ENCODE data around the gene SLC4A2. TPM values are rescaled to one million over a fixed set of nuclear protein-coding genes. Genes with fewer than 3 reads are reported as not detected.

The SLC4A2 gene
- total and polyA plus RNA-seq, 2 of the 8 experiments (the other 6 are each of a cell fraction or from before 2014, with no cell fraction given), result 72.6 to 147 TPM

- WGBS, 2 experiments (ENCODE audit: extremely low coverage in 1 of 2, insufficient coverage in 1 of 2, insufficient read length in 1 of 2, insufficient replicate concordance in 2 of 2, low coverage in 1 of 2, low lambda C conversion rate in 2 of 2, missing lambda C conversion rate in 1 of 2), result 91% methylated on average over 17 of the region's 17 CpGs; no CpG with 5 or more reads in 1 of the 2 experiments
Measured at GRCh38 chr7:151069841-151070573, 10.6 kb downstream of the SLC4A2 start.

More at GRCh38 chr7:151069841-151070573, 10.6 kb downstream of the SLC4A2 start:
- Histone ChIP-seq H2AFZ (ENCODE audit: low read length) (no peak overlapping the region), H3K36me3 (ENCODE audit: control insufficient read depth in 2 of 4, insufficient read depth in 4 of 4, low read length in 3 of 4) (peaks cover 25 to 72% (median 51%) of the 10 kb centered on the region in 4 experiments), H2BK12ac (ENCODE audit: low read depth, low read length) (no peak overlapping the region), H3K23ac (ENCODE audit: insufficient read length) (no peak overlapping the region), H3K14ac (ENCODE audit: insufficient read length) (no peak overlapping the region), H2BK20ac (ENCODE audit: low read length) (no peak overlapping the region), H3K79me2 (ENCODE audit: control insufficient read depth in 1 of 2, insufficient read depth in 2 of 2, low read length in 2 of 2) (no peaks in the 10 kb centered on the region), H4K5ac (ENCODE audit: insufficient read length, low read depth, low read length) (no peak overlapping the region), H3K23me2 (ENCODE audit: low read depth, low read length) (no peaks in the 10 kb centered on the region), H3K4me2 (ENCODE audit: insufficient read depth in 1 of 2, low read depth in 2 of 2, low read length in 2 of 2) (no peak overlapping the region), H3K27ac (ENCODE audit: low read depth, low read length) (no peak overlapping the region), H3K4ac (replicated peaks; ENCODE audit: insufficient read length, low read depth, low read length) (no peak overlapping the region), H2BK15ac (ENCODE audit: low read length) (no peak overlapping the region), H3K9me3 (ENCODE audit: insufficient read depth in 2 of 2, low read depth in 1 of 2, low read length in 1 of 2) (no peaks in the 10 kb centered on the region), H3K18ac (ENCODE audit: extremely low read depth, low read length) (no peak overlapping the region), H3K4me1 (replicated peaks in 1 of 4; ENCODE audit: control insufficient read depth in 3 of 4, insufficient read depth in 4 of 4, low read length in 3 of 4) (peaks cover 3 to 6% (median 5%) of the 10 kb centered on the region in 4 experiments), H2BK5ac (ENCODE audit: low read depth, low read length) (no peak overlapping the region), H3K27me3 (replicated peaks in 1 of 4; ENCODE audit: control insufficient read depth in 3 of 4, extremely low read depth in 1 of 4, insufficient read depth in 3 of 4, low read length in 3 of 4) (no peaks in the 10 kb centered on the region), H4K8ac (ENCODE audit: extremely low read depth, insufficient read depth, low read length) (no peak overlapping the region), H3K56ac (replicated peaks; ENCODE audit: insufficient read length, low read depth, low read length) (no peak overlapping the region), H2BK120ac (replicated peaks; ENCODE audit: low read depth, low read length) (no peak overlapping the region), H4K20me1 (replicated peaks in 1 of 2; ENCODE audit: control insufficient read depth in 1 of 2, insufficient read depth in 2 of 2, low read length in 2 of 2) (peaks cover 0 to 15% of the 10 kb centered on the region in 2 experiments), H3K79me1 (ENCODE audit: low read depth, low read length) (no peaks in the 10 kb centered on the region; the same call in 1 of the 2 replicates), H2AK5ac (ENCODE audit: low read depth, low read length) (no peak overlapping the region), H3K9ac (replicated peaks in 1 of 4; ENCODE audit: extremely low read depth in 1 of 4, low read depth in 3 of 4, low read length in 3 of 4) (no peak overlapping the region), H4K91ac (replicated peaks; ENCODE audit: insufficient read length, low read length) (no peak overlapping the region), H3K4me3 (ENCODE audit: extremely low read depth in 1 of 4, insufficient read depth in 2 of 4, low read depth in 3 of 4, low read length in 4 of 4) (no peak overlapping the region)
- TF ChIP-seq CBX8 (IDR thresholded peaks at IDR 0.05; ENCODE audit: borderline replicate concordance, low read depth, low read length), result no peak
- TF ChIP-seq CTBP2 (IDR thresholded peaks at IDR 0.05; ENCODE audit: borderline replicate concordance, insufficient read depth, insufficient read length, low read length), result no peak
- TF ChIP-seq RXRA (IDR thresholded peaks at IDR 0.05; ENCODE audit: insufficient read depth, low read depth, low read length), result no peak
- TF ChIP-seq MAFK (IDR thresholded peaks at IDR 0.05; ENCODE audit: low read depth, low read length), result no peak
- no peak for TF ChIP-seq ASH2L (IDR thresholded peaks at IDR 0.05; ENCODE audit: low read length)
- no peak for TF ChIP-seq ZNF274 (IDR thresholded peaks at IDR 0.05; ENCODE audit: borderline replicate concordance, extremely low read depth, low read length)
- POLR2A ChIA-PET (ENCODE audit: partially characterized antibody), result interaction anchor here (1.2 to 7.9 kb wide), 4 partner anchors 7 to 15 kb away, joined by 3 to 77 read pairs (median 7); no protein-coding TSS in a partner anchor
- no peak for DNase-seq (ENCODE audit: low read depth in 1 of 2, low spot score in 2 of 2)
- CTCF ChIA-PET (ENCODE audit: partially characterized antibody), result interaction anchor here (6.5 kb wide), 1 partner anchor 41 kb away, joined by 36 read pairs; no protein-coding TSS in a partner anchor
- no peak for FAIRE-seq

Measured in H1 (cell line).